D341Med (cell line): ENCODE measurements around the gene PAPPA2.
"Not testable (repeated sequence)": the region's sequence is repeated elsewhere in the genome, so short reads cannot be mapped to it uniquely, and the experiment has no call there.

Source experiments
- DNase-seq: peaks from one replicate; pipeline ENCODE4 v3.0.0; 2012; ENCODE audit warnings: low spot score

Gene PAPPA2

GRCh38 chr1:176551146-176551545 lies 88.2 kb downstream of the PAPPA2 start:
- DNase-seq: no peak

DNA sequence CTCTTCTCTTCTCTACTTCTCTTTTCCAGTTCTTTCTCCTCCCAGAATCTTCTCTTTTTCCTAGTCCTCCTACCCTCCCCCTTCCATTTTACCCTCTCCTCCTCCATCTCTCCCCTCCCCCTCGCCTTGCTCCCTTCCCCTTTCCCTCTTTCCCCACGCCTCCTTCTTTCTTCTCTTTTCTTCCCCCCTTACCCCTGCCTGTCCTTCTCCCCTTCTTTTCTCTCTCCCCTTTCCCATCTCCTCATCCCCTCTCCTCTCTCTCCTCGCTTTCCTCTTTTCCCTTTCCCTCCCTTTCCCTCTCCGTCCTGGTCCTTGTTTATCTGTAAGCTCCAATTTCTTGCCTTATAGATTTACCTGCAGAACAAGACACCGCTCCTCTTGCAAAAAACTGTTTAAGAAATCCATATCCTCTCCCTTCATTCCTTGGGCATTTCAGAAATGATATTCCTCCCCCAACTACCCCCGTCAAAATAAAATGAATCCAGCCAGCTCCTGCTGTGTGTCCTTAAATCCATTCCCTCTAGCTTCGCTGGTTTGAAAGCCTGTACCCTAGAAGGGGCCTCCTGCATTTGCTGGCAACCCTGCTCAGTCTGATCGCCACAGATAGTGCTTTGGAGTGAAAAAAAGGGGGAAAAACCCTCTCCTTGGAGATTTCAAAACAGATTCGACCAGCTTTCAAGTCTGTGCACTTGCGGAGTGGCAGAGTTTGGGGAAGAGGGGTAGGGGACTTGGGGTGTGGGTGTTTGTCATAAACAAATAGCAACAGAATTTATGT lies 89.4 kb downstream of the PAPPA2 start:
- no peak for DNase-seq

- no peak for DNase-seq
Observed at GRCh38 chr1:176552999-176553398, 90.0 kb downstream of the PAPPA2 start.

- no peak for DNase-seq
Observed at GRCh38 chr1:176556288-176556687, 93.3 kb downstream of the PAPPA2 start.

DNA sequence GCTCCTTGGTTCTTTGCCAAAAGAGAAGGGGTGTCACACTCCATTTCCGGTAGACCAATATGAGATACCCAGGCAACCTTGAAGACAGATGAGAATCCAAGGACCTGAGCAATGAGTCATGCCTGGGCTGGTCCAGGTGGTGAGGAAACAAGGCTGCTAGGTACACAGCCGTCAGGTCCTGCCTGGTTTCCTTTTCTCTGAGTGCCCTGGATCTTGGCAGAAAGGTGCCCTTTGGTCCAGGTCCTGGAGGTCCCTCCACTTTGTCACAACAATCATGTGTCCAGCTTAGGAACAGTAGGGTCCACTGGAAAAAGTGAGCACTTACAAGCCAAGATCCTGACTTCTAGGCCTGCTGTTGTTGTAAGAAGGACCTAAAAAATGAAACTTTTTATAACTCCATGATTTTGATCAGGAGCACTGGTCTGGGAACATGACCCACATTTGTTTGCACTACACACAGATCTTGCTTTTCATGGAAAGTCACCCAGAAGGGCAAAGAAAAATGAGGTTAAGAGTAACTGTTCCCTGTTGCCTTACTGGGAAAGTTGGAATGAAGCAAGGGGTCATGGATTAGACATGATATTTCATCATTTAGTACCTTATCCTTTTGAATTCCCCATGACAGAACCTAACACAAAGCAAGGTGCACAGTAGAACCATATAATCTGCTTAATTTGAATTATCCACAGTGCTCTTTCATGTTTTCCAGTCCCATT lies 94.7 kb downstream of the PAPPA2 start:
- no peak for DNase-seq

- DNase-seq: peak; percentile 61
Observed at GRCh38 chr1:176558561-176558960, 95.6 kb downstream of the PAPPA2 start.

DNA sequence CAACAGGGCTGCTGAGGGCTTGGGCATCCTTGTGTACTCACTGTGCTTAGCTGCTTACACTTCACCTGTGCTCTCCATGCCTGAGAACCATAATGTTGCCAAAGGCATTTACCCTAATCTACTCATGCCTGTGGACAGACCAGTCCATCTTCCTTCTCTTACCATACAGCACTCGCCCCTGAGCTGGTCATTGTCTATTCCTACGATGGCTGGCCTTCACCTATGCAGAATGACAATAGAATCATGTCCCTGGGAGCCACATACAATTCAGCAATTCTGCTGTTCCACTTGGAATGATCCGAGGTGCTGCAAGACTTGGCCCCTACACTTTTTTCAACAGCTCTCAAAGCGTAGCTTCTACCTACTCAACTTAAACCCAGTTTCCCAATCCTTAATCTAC lies 96.5 kb downstream of the PAPPA2 start:
- no peak for DNase-seq

DNA sequence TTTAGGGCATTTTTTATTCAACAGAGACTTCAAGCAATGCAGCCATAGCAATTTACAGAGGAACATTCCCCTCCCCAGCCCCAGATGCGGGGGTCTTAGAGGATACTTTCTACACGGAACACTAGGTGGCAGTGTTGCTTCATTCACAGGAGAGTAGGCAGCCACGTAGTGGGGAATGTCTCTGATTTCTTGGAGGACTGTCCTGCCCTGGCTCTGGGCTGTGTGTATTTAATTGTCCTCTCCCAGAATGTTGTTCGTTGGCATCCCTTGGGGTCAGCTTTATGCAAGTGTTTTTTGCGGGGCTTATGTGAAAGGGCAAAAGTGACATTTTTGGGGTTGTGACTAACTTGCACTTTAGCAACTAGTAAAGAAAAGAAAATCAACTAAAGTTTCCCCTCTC lies 96.9 kb downstream of the PAPPA2 start:
- peak; percentile 87 for DNase-seq

GRCh38 chr1:176560681-176561080 lies 97.7 kb downstream of the PAPPA2 start:
- no peak for DNase-seq

- DNase-seq: not testable (repeated sequence)
Observed at GRCh38 chr1:176561761-176562160, 98.8 kb downstream of the PAPPA2 start.

GRCh38 chr1:176566004-176566975 lies 103.3 kb downstream of the PAPPA2 start:
- no peak for DNase-seq

DNA sequence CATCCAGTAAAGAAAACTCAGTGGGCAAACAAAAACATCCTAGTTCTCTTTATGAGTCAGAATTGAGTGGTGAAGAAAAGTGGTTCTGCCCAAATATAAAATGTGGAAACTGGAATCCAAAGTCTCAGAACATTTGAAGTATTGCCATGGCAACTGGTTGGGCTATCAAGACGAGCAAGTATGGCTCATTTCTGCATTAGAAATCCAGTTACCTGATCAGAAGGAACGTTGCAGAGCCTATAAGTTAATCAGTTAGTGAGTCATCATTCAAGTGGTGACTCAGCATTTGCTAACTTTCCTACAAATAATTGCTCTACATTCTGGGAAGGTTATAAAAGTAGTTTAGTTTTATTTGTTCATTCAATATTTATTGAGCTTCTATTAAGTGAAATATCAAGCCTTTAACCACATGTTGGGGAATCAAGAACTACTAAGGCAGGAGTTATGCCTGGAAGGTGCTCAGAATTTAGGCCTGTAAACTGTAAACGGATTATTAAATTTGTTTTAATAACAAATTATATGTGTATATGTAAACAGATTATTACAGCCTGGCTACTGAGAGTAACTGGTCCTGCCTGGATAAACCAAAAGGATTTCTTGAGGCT lies 104.3 kb downstream of the PAPPA2 start:
- no peak for DNase-seq

GRCh38 chr1:176568185-176568584 lies 105.2 kb downstream of the PAPPA2 start:
- DNase-seq: no peak

DNA sequence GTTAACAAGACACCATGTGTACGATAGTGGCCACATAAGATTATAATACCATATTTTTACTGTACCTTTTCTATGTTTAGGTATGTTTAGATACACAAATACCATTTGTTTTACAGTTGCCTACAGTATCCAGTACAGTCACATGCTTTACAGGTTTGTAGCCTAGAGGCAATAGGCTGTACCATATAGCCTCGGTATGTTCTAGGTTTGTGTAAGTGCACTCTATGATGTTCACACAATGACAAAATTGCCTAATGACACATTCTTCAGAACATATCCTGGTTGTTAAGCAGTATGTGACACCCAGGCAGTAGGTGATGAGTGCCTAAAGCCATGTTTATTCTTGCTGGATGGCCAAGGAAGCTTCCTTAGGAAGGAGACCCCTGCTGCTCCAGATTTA lies 111.8 kb downstream of the PAPPA2 start:
- DNase-seq: no peak

DNA sequence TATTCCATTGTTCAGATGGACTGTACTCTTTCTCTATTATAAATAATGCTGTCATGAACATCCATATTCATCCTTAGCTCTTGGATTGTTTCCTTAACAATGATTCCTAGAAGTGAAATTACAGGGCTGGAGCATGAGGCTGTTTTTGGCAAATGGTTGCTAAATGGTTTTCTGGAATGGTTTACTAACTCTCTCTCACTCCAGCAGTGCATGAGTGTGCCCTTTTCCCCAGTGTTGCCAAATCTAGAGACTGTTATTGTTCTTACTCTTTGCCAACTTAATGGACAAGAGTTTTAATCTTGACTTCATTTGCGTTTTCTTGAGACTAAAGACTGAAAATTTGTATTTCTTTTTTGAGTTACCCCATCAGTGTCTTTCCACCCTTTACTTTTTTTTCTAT lies 113.0 kb downstream of the PAPPA2 start:
- no peak for DNase-seq

DNA sequence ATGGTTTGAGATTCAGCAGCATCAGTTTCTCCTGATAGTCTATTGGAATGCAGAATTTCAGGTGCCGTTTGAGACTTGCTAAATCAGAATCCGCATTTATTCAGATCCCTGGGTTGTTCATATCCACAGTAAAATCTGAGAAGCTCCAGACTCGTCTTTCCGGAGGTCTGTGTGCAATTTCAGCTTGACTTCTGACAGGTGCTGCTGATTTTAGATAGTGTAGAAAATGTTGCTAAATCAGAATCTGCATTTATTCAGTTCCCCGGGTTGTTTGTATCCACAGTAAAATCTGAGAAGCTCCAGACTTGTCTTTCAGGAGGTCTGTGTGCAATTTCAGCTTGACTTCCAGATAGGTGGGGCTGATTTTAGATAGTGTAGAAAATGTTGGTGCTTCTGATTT lies 113.7 kb downstream of the PAPPA2 start:
- DNase-seq: no peak

- no peak for DNase-seq
Observed at GRCh38 chr1:176577646-176578197, 114.7 kb downstream of the PAPPA2 start.

- no peak for DNase-seq
Observed at GRCh38 chr1:176579087-176579486, 116.1 kb downstream of the PAPPA2 start.

DNA sequence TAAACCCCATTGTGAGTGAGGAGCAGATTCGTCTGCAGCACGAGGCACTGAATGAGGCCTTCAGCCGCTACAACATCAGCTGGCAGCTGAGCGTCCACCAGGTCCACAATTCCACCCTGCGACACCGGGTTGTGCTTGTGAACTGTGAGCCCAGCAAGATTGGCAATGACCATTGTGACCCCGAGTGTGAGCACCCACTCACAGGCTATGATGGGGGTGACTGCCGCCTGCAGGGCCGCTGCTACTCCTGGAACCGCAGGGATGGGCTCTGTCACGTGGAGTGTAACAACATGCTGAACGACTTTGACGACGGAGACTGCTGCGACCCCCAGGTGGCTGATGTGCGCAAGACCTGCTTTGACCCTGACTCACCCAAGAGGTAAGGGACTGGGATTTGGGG lies 132.2 kb downstream of the PAPPA2 start:
- no peak for DNase-seq

DNA sequence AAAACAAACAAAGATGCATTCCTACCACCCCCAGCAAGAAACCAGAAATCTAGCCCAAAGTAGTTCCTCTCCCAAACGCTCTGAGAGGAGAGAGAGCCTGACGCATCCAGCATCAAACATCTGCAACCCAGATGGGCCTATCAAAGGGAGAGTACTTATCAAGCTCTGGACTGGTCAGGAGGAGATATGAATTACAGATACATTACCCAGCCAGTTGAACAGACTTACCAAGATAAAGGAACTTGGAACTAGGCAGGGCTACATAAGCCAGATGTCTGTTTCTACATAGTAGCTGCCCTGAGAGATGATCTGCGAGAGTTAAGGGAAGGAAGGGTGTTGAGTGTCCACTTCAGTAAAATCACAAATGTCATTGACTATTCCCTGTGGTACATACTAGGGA lies 138.4 kb downstream of the PAPPA2 start:
- no peak for DNase-seq

DNA sequence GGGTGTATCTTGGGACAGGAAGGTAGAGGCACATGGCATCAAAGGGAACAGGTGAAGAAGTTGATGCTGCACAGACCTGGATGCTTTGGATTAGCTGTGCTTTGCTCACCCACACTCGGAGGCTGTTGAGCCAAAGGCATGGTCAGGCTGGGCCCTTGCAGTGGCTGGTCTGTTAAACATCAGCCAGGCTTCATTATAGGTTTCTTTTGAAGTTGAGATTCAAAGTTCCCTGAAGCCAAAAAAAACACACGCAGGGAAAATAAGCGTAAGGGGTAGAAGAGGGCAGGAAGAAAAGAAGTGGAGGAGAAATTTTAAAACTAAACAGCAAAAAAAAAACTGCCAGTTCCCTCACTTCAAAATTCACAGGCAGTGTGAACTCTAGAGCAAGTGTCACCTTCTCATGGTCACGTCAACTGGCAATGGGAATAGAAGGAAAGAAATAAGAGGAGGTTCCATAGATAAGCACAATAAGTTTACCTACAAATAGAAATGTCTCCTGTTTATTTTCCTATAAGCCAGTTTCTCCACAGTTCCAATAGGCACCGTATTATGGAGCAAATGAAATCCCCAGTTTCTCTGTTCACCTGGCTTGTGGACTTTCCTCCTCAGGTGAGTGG lies 139.5 kb downstream of the PAPPA2 start:
- no peak for DNase-seq
